ENCODE results near the gene THBS3. TPM values are rescaled to one million over a fixed set of nuclear protein-coding genes. Genes with fewer than 3 reads are reported as not detected.

THBS3 gene
- total and polyA plus RNA-seq, 2 of the 13 experiments (the other 11 are each of a cell fraction or from before 2014, with no cell fraction given), result 0.86 to 3.6 TPM

- TF ChIP-seq ZNF770 (CRISPR knock-in tag; IDR thresholded peaks at IDR 0.05) (no peak), ETV5 (CRISPR knock-in tag; IDR thresholded peaks at IDR 0.05; ENCODE audit: borderline replicate concordance) (peak; percentile 58; the same call in 1 of the 2 replicates), KDM5A (IDR thresholded peaks at IDR 0.05; ENCODE audit: borderline replicate concordance, low read length) (no peak), ZNF160 (CRISPR knock-in tag; IDR thresholded peaks at IDR 0.05) (no peak), ZNF30 (CRISPR knock-in tag; IDR thresholded peaks at IDR 0.05) (no peak), ZNF451 (CRISPR knock-in tag; IDR thresholded peaks at IDR 0.05) (no peak), ELF1 (CRISPR knock-in tag; IDR thresholded peaks at IDR 0.05) (no peak), CSRNP1 (CRISPR knock-in tag; IDR thresholded peaks at IDR 0.05) (0 out of 2 replicates have a peak, but pooled peaks have one; percentile 21), ZBTB1 (CRISPR knock-in tag; IDR thresholded peaks at IDR 0.05; ENCODE audit: borderline replicate concordance) (peak; percentile 34; the same call in 1 of the 2 replicates), MBD4 (IDR thresholded peaks at IDR 0.05; ENCODE audit: borderline replicate concordance, low read length) (no peak), MXI1 (IDR thresholded peaks at IDR 0.05; ENCODE audit: borderline replicate concordance, low read depth, low read length) (0 out of 3 replicates have a peak, but pooled peaks have one; percentile 7), ZFP41 (CRISPR knock-in tag; IDR thresholded peaks at IDR 0.05; ENCODE audit: borderline replicate concordance) (no peak), TEAD2 (CRISPR knock-in tag; IDR thresholded peaks at IDR 0.05) (no peak), ISX (CRISPR knock-in tag; conservative IDR thresholded peaks at IDR 0.05) (no peak), SP140L (CRISPR knock-in tag; IDR thresholded peaks at IDR 0.05; ENCODE audit: borderline replicate concordance) (no peak), SUZ12 (IDR thresholded peaks at IDR 0.05; ENCODE audit: low read depth, low read length) (no peak), MAX (IDR thresholded peaks at IDR 0.05) (peak; percentile 24; the same call in 1 of the 2 replicates), AHR (CRISPR knock-in tag; IDR thresholded peaks at IDR 0.05) (no peak), PHF20 (CRISPR knock-in tag; IDR thresholded peaks at IDR 0.05) (no peak; the same call in 1 of the 2 replicates)
- TF ChIP-seq, protein P1, sequence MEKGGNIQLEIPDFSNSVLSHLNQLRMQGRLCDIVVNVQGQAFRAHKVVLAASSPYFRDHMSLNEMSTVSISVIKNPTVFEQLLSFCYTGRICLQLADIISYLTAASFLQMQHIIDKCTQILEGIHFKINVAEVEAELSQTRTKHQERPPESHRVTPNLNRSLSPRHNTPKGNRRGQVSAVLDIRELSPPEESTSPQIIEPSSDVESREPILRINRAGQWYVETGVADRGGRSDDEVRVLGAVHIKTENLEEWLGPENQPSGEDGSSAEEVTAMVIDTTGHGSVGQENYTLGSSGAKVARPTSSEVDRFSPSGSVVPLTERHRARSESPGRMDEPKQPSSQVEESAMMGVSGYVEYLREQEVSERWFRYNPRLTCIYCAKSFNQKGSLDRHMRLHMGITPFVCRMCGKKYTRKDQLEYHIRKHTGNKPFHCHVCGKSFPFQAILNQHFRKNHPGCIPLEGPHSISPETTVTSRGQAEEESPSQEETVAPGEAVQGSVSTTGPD (CRISPR knock-in tag; IDR thresholded peaks at IDR 0.05), result no peak
- TF ChIP-seq, protein P2, sequence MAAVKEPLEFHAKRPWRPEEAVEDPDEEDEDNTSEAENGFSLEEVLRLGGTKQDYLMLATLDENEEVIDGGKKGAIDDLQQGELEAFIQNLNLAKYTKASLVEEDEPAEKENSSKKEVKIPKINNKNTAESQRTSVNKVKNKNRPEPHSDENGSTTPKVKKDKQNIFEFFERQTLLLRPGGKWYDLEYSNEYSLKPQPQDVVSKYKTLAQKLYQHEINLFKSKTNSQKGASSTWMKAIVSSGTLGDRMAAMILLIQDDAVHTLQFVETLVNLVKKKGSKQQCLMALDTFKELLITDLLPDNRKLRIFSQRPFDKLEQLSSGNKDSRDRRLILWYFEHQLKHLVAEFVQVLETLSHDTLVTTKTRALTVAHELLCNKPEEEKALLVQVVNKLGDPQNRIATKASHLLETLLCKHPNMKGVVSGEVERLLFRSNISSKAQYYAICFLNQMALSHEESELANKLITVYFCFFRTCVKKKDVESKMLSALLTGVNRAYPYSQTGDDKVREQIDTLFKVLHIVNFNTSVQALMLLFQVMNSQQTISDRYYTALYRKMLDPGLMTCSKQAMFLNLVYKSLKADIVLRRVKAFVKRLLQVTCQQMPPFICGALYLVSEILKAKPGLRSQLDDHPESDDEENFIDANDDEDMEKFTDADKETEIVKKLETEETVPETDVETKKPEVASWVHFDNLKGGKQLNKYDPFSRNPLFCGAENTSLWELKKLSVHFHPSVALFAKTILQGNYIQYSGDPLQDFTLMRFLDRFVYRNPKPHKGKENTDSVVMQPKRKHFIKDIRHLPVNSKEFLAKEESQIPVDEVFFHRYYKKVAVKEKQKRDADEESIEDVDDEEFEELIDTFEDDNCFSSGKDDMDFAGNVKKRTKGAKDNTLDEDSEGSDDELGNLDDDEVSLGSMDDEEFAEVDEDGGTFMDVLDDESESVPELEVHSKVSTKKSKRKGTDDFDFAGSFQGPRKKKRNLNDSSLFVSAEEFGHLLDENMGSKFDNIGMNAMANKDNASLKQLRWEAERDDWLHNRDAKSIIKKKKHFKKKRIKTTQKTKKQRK (IDR thresholded peaks at IDR 0.05; ENCODE audit: low read length), result no peak
Measured at GRCh38 chr1:155166471-155167165, 41.1 kb downstream of the THBS3 start (continued).
